DND-41 (cell line): ENCODE results near the gene KRT7.

Source experiments
- ATAC-seq: fragments of 200-7000 bp; cut with Tn5 transposase; 3 replicates; pipeline ENCODE4 v1.9.1; 2021; ENCODE audit warnings: low read depth; ENCODE audit not compliant: insufficient read depth
- DNase-seq: peaks from one replicate; pipeline ENCODE4 v3.0.0-alpha.2; 2020
- H2AFZ ChIP-seq: 2 replicates; pipeline ENCODE4 v1.6.0; 2012; ENCODE audit warnings: low read depth, low read length
- H3K27ac ChIP-seq: 2 replicates; pipeline ENCODE4 v1.5.1; 2012; ENCODE audit warnings: low read length, inconsistent platforms
- H3K27me3 ChIP-seq: fragments of 200-600 bp; sonication (generic); 2 replicates; pipeline ENCODE4 v1.6.0; 2012; ENCODE audit warnings: low read length, mild to moderate bottlenecking, inconsistent platforms; ENCODE audit not compliant: insufficient read depth, poor library complexity
- H3K36me3 ChIP-seq: 2 replicates; pipeline ENCODE4 v1.5.1; 2012; ENCODE audit warnings: low read length, inconsistent platforms; ENCODE audit not compliant: insufficient read depth
- H3K4me1 ChIP-seq: 2 replicates; pipeline ENCODE4 v1.5.1; 2012; ENCODE audit warnings: mild to moderate bottlenecking, low read length; ENCODE audit not compliant: insufficient read depth
- H3K4me2 ChIP-seq: 2 replicates; pipeline ENCODE4 v1.6.0; 2012; ENCODE audit warnings: mild to moderate bottlenecking, moderate library complexity, low read length, inconsistent platforms; ENCODE audit not compliant: insufficient read depth
- H3K4me3 ChIP-seq, 2 experiments: fragments of 200-600 bp in 1 of 2; shearing (Covaris generic) in 1 of 2; 2 replicates each; pipeline ENCODE4 v1.5.1; 2012 to 2016; ENCODE audit warnings: inconsistent platforms in 2 of 2, low read length in 2 of 2, mild to moderate bottlenecking in 2 of 2, low read depth in 1 of 2, moderate library complexity in 1 of 2
- H3K79me2 ChIP-seq: 2 replicates; pipeline ENCODE4 v1.6.0; 2012; ENCODE audit warnings: low read length, inconsistent platforms; ENCODE audit not compliant: insufficient read depth
- H3K9ac ChIP-seq: 2 replicates; pipeline ENCODE4 v1.6.0; 2012; ENCODE audit warnings: low read depth, mild to moderate bottlenecking, inconsistent platforms, low read length, moderate library complexity
- H3K9me3 ChIP-seq: 2 replicates; pipeline ENCODE4 v1.5.1; 2012; ENCODE audit warnings: low read length, moderate library complexity, mild to moderate bottlenecking, inconsistent platforms; ENCODE audit not compliant: insufficient read depth, severe bottlenecking
- H4K20me1 ChIP-seq: 2 replicates; pipeline ENCODE4 v1.6.0; 2012; ENCODE audit warnings: low read length; ENCODE audit not compliant: insufficient read depth
- EZH2 ChIP-seq: IDR thresholded peaks from 3 replicates; pipeline ENCODE4 v1.6.1; 2012; ENCODE audit warnings: borderline replicate concordance, low read depth, mild to moderate bottlenecking, moderate library complexity, low read length, inconsistent platforms; ENCODE audit not compliant: severe bottlenecking
- TF ChIP-seq, protein P1 (sequence below): IDR thresholded peaks from 2 replicates; pipeline ENCODE4 v1.5.1; 2012; ENCODE audit warnings: borderline replicate concordance, low read length, moderate library complexity, mild to moderate bottlenecking; ENCODE audit not compliant: poor library complexity, severe bottlenecking; ENCODE audit errors: extremely low read depth

KRT7 gene

GRCh38 chr12:52207106-52207505 is 25.9 kb upstream of the KRT7 start:
- no peak overlapping the region for H3K4me2 ChIP-seq
- H3K4me3 ChIP-seq: no peak overlapping the region
- peaks cover 3% of the 10 kb centered on the region for H3K27me3 ChIP-seq
- H3K79me2 ChIP-seq: no peaks in the 10 kb centered on the region
- no peaks in the 10 kb centered on the region for H4K20me1 ChIP-seq
- H3K9me3 ChIP-seq: no peaks in the 10 kb centered on the region
- ATAC-seq: no peak
- no peaks in the 10 kb centered on the region for H3K36me3 ChIP-seq
- DNase-seq: no peak
- H2AFZ ChIP-seq: no peak overlapping the region
- TF ChIP-seq, protein P1, sequence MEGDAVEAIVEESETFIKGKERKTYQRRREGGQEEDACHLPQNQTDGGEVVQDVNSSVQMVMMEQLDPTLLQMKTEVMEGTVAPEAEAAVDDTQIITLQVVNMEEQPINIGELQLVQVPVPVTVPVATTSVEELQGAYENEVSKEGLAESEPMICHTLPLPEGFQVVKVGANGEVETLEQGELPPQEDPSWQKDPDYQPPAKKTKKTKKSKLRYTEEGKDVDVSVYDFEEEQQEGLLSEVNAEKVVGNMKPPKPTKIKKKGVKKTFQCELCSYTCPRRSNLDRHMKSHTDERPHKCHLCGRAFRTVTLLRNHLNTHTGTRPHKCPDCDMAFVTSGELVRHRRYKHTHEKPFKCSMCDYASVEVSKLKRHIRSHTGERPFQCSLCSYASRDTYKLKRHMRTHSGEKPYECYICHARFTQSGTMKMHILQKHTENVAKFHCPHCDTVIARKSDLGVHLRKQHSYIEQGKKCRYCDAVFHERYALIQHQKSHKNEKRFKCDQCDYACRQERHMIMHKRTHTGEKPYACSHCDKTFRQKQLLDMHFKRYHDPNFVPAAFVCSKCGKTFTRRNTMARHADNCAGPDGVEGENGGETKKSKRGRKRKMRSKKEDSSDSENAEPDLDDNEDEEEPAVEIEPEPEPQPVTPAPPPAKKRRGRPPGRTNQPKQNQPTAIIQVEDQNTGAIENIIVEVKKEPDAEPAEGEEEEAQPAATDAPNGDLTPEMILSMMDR: no peak
- TF ChIP-seq EZH2: no peak
- no peak overlapping the region for H3K27ac ChIP-seq
- H3K9ac ChIP-seq: no peak overlapping the region
- H3K4me1 ChIP-seq: no peaks in the 10 kb centered on the region

DNA sequence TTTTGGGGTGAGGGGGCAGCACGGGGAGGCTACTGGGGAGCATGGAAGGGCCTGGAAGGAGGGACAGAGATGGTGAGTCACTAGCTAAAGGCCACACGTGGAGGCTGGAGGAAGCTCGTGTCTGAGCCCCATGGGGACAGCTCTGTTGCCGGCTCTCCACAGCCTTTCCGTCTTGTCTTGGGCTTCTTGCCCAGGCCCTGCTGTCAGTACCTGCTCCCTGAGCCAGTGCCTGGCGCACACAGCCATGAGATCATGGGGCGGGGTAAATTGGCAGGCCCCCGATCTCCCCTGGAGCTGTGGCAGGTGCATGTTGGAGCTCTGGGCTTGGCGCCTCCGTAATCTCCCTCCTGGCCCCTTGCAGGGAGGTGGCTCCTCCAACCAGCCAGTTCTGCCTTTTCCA is 25.1 kb upstream of the KRT7 start:
- TF ChIP-seq, protein P1: no peak
- no peak for TF ChIP-seq EZH2
- no peak overlapping the region for H2AFZ ChIP-seq
- H3K27ac ChIP-seq: no peak overlapping the region
- H4K20me1 ChIP-seq: no peaks in the 10 kb centered on the region
- H3K4me2 ChIP-seq: no peak overlapping the region
- H3K9me3 ChIP-seq: no peaks in the 10 kb centered on the region
- no peak overlapping the region for H3K4me3 ChIP-seq
- H3K79me2 ChIP-seq: no peaks in the 10 kb centered on the region
- H3K4me1 ChIP-seq: no peaks in the 10 kb centered on the region
- no peaks in the 10 kb centered on the region for H3K36me3 ChIP-seq
- H3K9ac ChIP-seq: no peak overlapping the region
- DNase-seq: no peak
- H3K27me3 ChIP-seq: peaks cover 8% of the 10 kb centered on the region
- no peak for ATAC-seq

- H3K9me3 ChIP-seq: no peaks in the 10 kb centered on the region
- TF ChIP-seq, protein P1: no peak
- no peak for TF ChIP-seq EZH2
- H3K4me2 ChIP-seq: no peak overlapping the region
- no peaks in the 10 kb centered on the region for H3K36me3 ChIP-seq
- no peak overlapping the region for H3K4me3 ChIP-seq
- no peak overlapping the region for H3K27ac ChIP-seq
- no peak overlapping the region for H3K9ac ChIP-seq
- peaks cover 9% of the 10 kb centered on the region for H3K27me3 ChIP-seq
- no peaks in the 10 kb centered on the region; the same call in 1 of the 2 replicates for H4K20me1 ChIP-seq
- H3K4me1 ChIP-seq: no peaks in the 10 kb centered on the region
- H2AFZ ChIP-seq: no peak overlapping the region
- DNase-seq (no peak), ATAC-seq (no peak)
- H3K79me2 ChIP-seq: no peaks in the 10 kb centered on the region
These were observed 24.4 kb upstream of the KRT7 start for GRCh38 chr12:52208424-52209165.
